Measurements from ENCODE around the gene ADSL.

ADSL gene

DNA sequence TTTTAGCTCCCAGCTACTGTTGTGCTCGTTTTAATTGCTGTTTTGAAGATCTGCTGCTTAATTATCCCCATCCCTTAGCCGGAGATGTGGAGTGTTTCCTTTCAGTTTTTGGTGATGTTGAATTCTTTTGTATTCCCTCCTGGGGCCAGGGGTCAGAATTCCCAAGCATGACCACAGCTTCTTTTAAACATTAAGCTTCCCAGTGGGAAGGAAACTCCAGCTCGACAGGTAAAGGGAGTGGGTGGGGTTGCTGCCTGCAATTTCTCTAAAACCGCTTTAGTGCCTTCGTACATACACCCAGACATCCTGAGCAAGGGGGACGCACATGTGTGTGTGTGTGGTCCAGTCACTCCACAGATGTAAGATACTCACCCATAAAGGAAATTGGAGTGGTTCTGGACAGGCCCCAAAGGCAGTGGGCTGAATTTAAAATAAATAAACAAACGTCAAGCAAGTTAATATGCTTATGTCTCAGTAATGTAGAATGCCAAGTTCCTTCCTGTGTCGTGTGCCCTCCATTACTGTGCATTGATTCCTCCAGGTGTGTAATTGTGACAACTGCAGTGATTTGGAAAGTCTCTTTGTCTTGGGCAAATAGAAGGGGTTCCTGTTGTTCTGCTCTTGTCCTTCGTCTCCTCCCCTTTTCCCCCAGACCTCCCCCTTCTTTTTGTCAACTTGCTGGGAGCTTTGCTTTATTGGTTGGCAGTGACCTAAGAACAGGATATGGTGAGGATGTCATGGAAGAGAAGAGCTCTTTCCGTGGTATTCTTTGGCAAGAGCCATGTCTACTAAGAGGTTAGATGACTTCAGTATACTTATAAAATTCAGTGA is 19.2 kb upstream of the ADSL start:
- DNase-seq (ENCODE audit: insufficient read length, low spot score), result no peak
- no peak for FAIRE-seq

DNA sequence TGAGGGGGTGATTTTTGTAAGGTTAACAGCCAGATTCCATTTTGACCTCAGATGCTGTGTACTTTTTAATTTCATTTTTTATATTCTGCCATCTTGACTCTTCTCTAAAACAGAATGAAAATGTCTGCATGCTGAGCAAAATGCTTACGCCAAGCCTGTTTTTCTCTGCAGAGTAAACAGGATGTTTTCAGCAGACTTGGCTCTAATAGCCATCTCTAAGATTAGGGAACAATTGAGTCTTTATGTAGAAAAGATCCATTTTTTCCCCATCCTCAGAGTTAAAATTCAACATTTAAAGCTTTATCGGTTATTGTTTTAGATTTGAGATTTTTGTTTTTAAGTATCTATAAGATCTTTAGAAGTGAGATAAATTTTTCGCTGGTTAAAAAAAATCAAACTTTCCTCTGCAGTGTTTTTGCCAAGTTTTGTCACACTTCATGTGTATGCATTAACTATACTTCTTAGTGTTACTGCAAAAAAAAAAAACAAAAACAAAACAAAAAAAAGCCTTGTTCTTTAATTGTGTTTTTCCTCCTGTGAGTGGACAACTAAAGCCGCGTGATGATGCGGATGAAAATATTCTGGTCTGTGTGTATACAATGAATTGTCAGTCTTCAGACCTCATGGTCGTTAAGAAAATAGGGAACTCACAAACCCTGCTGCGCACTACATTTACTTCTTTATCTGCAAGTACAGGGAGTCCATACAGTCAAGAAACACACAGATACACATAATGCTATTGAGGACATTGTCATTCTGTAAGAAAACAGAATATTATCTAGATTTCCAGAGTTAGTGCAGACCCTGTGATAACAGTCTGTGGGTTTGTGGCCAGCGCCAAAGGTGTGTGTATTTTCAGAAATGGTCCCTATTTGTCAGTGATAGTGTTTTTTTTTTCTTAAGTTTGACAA is 17.5 kb upstream of the ADSL start:
- DNase-seq (ENCODE audit: insufficient read length, low spot score) (no peak), FAIRE-seq (no peak)

DNA sequence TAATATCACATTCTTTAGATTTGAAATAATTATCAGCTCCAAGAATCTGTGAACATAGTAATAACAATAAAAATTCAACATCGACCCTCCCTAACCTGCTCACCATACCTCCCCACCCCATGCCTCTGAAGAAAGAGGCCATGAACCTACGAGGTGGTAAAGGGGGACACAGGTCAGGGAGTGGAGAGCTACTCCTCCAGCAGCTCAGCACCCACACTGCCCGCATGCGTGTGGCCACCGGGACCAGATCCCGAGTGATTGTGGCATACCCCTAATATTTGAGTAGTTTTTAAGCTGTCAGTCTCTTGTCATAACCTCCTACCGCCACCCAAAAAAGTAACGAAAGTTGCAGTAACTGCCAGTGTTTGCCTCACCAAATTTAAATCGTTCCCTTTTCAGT is 16.8 kb upstream of the ADSL start:
- no peak for FAIRE-seq
- no peak for DNase-seq (ENCODE audit: insufficient read length, low spot score)

DNA sequence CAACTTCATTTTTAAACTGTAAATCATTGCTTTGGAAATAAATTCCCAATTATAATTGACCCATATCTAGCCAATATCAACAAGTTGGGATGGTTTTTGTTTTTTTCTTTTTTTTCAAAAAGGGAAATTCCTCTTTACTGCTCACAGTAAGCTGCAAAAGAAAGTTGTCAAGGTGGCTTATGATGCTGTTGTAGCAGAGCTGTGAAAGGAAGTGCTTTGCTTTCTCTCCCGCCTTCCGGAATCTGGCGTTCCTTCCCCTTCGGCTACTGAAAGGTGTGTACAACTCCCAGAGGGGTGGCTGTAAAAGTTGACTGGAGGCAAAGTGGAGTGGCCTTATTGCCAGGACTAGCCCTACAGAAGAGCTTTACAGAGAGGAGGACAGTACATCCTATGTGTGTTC is 16.2 kb upstream of the ADSL start:
- DNase-seq (ENCODE audit: insufficient read length, low spot score) (no peak), FAIRE-seq (no peak)

DNA sequence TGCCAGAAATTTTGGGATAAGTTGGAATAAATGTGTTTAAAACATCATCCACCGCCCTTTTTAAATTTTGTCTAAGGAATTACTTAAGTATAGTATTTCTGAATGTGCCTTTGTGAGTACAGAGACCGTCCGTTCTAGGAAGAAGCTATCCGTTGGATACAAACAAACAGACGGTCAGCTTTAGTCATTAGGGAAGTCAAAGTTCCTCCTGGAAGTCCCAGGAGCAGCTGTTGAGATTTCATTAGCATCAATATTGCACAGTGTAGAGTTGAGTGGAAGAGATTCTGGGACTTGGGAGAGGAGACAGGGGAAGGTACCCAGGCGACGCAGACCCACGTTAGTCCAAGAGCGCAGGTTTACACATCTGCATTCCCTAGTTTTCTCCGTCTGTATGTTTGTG is 15.7 kb upstream of the ADSL start:
- FAIRE-seq (no peak), DNase-seq (ENCODE audit: insufficient read length, low spot score) (no peak)

DNA sequence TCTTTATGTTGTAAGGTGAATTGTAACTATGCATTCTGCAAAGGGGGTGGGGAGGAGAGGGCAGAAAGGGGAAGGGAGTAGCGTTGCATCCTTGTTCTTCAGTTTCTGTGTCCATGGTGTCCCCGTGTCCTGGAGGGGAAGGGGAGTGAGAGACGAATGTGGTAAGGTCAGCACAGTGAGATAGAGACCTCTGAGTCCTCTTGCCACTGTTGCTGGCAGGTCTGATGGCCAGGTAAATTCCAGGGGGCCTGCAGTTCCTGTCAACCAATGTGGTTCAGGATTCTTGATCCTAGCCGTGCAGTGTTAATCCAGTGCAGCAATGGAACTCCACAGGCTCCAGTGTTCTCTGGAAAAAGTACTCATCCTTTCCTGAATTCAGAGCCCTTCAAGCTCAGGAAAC is 14.6 kb upstream of the ADSL start:
- DNase-seq (ENCODE audit: insufficient read length, low spot score), result no peak
- FAIRE-seq, result no peak

DNA sequence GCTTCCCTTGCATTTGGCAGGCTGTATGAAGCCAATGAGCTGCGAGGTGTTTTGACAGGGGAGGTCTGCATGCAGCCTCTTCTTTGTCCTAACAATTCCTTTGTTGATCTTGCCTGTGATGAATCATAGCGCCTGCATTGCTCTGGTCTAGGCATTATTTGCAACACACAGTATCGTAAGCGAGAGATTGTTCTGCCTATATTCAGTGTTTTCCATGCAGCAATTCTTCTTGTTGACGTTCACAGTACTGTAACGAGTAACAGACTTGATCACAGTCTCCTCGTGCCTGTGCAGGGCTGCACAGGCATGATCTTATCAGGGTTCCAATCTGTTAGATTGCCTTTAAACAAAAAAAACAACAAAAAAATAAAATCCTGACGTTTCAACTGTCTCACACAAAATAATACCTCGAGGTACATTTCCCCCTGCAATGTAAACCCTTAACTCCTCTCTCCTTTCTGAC is 13.9 kb upstream of the ADSL start:
- FAIRE-seq (no peak), DNase-seq (ENCODE audit: insufficient read length, low spot score) (no peak)

DNA sequence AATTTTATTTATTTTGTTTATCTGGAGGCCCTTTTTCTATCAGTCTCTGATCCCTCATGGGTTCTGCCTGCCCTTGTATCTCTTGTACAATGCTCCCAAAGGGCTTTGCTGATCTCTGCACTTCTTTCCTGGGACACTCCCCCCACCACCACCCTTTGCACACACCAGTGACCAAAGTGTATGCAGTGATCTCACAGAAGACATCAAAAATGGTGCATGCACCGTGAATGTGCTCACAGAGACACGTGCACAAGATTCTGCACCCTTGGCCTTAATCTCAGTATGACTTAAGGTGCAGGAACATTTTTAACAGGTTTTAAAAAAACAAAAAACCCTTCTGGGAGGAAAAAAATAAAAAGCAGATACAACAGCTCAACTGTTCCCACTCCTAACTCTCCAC is 12.2 kb upstream of the ADSL start:
- FAIRE-seq, result no peak
- DNase-seq (ENCODE audit: insufficient read length, low spot score), result no peak

DNA sequence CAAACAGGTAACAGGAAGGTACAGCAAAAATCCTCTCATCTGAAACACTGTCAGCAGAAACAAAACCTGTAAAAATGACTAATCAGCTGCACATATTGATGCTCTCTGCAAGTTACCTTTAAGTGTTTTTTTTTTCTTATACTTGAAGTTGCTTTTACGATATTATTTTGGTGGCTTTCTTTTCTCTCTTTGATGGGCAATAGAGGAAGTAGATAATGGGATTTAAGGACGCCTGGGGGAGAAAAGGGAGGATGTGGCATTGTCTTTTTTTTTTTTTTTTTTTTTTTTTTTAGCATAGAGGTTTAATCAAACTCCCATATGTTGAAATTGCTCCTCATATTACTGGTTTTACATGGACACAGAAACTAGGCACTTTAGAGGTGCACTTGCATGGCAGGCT is 11.4 kb upstream of the ADSL start:
- DNase-seq (ENCODE audit: insufficient read length, low spot score) (no peak), FAIRE-seq (peak; percentile 51)

DNA sequence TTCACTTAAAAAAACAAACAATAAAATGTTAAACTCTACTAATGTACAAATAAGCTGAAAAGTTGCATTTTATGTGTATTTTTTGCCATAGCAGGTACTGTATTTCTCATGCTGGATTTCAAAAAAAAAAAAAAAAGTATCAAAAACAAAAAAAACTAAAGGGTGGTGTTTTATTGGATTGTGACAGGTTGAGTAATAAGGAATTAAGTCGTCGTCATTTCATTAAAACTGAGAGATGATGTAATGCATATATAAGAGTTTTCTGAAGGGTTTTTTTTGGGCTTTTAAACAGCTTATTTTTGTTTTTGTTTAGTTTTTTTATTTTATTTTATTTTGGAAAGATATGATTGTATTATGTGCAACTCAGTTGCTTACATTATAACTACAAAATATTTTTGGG is 10.9 kb upstream of the ADSL start:
- DNase-seq (ENCODE audit: insufficient read length, low spot score) (no peak), FAIRE-seq (peak; percentile 48)

DNA sequence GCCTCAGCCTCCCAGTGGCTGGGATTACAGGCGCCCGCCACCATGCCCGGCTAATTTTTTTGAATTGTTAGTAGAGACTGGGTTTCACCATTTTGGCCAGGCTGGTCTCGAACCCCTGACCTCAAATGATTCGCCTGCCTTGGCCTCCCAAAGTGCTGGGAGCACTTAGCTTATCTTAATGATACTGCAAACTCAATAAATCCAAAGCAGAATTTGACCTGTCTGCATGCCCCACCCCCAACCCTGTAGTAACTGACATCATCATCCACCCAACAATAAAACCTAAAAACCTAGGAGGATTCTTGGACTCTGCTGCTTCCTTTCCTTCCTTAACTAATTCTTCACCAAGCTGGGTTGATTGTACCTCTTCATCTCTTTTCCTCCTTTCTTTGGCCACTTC is 6.3 kb upstream of the ADSL start:
- DNase-seq (ENCODE audit: insufficient read length, low spot score), result no peak
- FAIRE-seq, result no peak

DNA sequence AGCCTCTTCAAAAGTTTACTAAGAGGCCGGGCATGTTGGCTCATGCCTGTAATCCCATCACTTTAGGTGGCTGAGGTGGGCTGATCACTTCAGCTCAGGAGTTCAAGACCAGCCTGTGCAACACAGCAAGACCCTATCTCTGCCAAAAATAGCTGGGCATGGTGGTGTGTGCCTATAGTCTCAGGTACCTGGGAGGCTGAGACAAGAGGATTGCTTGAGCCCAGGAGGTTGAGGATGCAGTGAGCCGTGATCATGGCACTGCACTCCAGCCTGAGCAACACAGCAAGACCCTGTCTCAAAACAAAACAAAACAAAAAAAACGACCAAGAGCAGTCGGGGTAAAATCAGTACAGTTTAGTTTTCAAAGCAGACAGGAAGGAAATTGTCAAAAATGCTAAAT is 4.7 kb upstream of the ADSL start:
- FAIRE-seq (no peak), DNase-seq (ENCODE audit: insufficient read length, low spot score) (no peak)

DNA sequence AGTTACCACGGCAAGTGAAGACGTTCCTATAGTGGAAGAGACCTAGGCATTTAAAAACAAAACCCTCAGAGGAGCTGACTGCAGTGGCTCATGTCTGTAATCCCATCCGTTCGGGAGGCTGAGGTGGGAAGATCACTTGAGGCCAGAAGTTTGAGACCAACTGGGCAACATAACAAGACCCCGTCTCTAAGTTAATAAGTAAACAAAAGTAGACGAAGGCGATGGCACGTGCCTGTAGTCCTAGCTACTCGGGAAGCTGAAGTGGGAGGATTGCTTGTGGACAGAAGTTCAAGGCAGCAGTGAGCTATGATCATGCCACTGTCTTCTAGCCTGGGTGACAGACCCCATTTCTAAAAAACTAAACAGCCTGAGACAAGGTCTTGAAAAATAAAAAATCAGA is 3.8 kb upstream of the ADSL start:
- DNase-seq (ENCODE audit: insufficient read length, low spot score) (no peak), FAIRE-seq (no peak)

DNA sequence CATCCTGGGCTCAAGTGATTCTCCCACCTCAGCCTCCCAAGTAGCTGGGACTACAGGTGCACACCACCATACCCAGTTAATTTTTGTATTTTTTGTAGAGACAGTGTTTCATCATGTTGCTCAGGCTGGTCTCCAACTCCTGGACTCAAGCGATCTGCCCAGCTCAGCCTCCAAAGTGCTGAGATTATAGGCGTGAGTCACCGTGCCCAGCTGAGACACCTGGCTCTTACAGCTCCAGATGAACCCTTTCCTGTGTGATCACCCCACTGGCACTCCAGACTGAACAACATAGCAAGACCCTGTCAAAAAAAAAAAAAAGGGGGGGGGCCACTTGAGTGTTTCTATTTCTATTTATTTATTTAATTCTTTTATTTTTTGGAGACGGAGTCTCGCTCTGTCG is 1.0 kb upstream of the ADSL start:
- no peak for DNase-seq (ENCODE audit: insufficient read length, low spot score)
- no peak for FAIRE-seq

DNA sequence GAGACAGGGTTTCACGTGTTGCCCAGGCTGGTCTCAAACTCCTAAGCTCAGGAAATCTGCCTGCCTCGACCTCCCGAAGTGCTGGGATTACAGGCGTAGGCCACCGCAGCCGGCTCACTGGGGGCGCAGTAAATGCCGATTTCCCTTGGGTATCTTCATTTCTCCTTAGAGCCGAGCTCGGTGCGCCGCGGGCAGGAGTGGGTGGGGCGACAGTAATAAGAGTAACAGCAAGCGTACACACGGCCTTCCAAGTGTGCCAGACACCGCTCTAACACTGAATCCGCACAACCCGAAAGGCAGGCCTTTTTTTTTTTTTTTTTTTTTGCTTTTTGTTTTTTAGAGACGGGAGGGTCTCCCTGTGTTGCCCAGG is 500 bp upstream of the ADSL start:
- no peak for DNase-seq (ENCODE audit: insufficient read length, low spot score)
- FAIRE-seq, result no peak

DNA sequence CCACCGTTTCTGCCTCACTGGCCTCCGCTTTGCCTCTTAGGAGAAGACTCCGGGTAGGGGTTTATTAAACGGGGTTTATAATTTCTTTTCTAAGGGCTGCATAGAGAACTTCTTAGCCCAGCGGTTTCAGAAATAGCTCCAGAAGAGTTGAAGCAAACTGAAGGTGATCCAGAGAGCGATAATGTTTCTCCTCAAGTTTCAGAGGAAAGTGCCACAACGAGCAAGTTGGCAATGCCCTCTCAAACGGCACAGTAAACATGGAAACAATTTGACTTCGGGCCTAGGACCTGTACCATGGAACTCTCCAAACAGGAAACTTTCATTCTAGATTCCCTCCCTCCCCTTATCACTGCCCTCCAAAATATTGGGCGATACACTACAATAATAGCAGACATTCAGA is 1.0 kb downstream of the ADSL start:
- no peak for FAIRE-seq

DNA sequence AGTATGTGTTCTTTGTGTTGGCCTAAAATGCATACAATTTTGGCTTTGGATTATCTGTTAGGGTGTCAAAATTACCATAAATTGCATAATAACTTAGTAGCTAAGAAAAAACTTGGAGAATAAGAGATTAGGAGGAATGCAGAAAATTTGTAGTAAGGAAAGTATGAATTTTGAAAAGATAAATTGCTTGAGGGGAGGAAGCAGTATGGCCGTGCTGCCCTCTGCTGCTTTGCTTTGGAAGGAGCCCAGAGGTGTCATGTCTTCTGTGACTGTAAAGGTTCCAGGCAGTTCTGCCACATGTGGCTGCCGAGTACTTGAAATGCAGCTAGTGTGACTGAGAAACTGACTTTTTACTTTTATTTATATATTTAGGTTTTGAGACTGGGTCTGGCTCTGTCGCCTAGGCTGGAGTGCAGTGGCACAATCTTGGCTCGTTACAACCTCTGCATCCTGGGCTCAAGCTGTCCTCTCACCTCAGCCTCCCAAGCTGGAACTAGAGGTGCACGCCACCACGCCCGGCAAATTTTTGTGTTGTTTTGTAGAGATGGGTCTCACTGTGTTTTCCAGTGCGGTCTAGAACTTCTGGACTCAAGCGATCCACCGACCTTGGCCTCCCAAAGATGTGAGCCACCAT is 1.8 kb downstream of the ADSL start:
- FAIRE-seq, result peak; percentile 78
- DNase-seq (ENCODE audit: insufficient read length, low spot score), result peak; percentile 58

More for the DNA sequence above, 1.0 kb downstream of the ADSL start:
- no peak for DNase-seq (ENCODE audit: insufficient read length, low spot score)

DNA sequence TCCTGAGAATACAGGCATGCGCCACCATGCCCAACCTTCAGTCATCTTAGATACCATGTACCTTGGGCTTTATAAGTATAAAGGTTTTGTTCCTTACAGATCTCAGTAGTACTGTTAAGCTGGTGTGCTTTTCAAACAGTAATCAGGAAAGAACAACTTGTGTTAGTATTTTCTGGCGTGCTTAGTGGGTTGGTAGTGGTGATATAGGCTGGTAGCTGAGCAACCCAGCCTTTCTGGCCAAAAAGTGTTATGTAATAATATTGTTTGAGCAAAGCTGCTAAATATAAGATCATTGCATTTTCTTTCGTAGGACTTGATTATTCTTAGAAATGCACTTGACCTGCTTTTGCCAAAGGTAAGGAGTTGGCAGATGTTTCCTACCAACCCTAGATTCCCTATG is 6.5 kb downstream of the ADSL start:
- DNase-seq (ENCODE audit: insufficient read length, low spot score), result no peak
- no peak for FAIRE-seq

DNA sequence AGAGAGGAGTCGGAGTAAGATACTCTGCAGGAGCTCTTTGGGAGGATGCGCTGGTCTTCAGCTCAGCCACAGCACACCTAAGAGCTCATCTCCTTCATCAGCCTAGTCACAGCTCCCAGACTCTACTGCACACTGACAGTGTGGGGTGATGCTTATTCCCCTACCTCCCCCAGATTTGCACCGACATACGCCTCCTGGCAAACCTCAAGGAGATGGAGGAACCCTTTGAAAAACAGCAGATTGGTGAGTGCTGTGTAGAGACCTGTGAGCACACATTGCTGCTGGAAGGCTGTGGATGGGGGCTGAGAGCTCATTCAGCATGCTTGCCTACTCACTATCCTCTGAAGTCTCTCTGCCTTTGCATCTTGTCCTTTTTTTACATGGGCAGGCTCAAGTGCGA is 14.8 kb downstream of the ADSL start:
- FAIRE-seq, result no peak
- DNase-seq (ENCODE audit: insufficient read length, low spot score), result no peak

DNA sequence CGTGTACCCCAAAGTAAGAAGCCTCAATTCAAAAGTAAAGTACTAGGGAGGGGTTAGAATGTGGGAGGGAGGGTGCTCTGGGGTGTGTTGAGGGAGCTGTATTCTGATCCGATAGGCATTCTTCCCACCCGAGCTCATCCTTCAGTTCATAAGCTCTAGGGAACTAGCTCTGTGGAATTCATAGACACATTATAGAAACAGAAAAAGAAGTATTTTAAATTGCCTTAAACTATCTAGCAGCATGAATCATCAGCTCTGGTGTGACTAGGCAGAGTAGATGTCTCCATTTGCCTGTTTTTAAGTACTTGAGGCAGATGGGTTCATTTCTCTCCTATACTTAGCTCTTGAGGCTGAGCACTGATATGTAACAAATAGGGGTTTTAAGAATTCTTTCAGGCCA is 16.8 kb downstream of the ADSL start:
- no peak for DNase-seq (ENCODE audit: insufficient read length, low spot score)
- no peak for FAIRE-seq

DNA sequence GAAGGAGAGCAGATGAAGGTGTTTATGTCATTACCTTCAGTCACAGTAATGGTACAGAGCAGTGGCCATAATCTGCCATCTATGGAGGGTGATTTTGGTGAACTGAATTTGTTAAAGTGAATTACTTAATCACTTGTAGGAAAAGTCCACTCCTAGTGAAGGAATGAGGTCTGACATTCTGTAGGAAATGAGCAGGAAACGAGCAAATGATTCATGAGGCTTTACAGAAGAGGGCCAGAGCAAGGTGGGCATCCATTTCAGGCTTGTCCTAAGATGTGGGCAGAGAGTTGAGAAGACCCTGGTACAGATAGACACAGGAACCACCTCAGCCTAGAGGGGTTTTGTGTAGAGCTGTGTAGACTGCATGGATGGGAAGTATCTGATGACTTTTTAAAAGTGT is 18.1 kb downstream of the ADSL start:
- FAIRE-seq, result no peak
- no peak for DNase-seq (ENCODE audit: insufficient read length, low spot score)

DNA sequence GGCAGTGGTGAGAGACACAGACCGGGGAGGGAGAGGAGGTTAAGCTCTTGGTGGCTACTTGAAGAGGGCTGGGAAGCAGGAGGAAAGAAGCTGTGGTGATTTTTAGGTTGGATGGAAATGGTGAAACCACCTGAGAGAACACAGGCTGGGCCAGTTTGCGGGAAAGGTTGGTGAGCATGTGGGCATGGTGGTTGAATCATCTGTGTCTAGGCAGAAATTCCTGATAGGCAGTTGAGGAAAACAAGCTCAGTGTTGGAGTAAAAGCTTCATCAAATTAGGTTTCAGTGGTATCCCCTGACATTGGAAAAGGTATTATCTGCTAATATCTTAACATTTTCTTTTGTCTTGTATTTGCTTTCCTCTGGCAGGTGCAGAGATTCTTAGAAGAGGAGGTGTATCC is 19.8 kb downstream of the ADSL start:
- no peak for DNase-seq (ENCODE audit: insufficient read length, low spot score)
- no peak for FAIRE-seq

Measured in GM19239 (cell line).